HG03103 (cell line): Measurements from ENCODE around the gene ARNT2.

Experiments used
- ATAC-seq: cut with Tn5 transposase; IDR thresholded peaks from one replicate; pipeline ENCODE4 v1.9.1; 2021; ENCODE audit warnings: low read depth; ENCODE audit not compliant: unreplicated experiment

ARNT2 gene

DNA sequence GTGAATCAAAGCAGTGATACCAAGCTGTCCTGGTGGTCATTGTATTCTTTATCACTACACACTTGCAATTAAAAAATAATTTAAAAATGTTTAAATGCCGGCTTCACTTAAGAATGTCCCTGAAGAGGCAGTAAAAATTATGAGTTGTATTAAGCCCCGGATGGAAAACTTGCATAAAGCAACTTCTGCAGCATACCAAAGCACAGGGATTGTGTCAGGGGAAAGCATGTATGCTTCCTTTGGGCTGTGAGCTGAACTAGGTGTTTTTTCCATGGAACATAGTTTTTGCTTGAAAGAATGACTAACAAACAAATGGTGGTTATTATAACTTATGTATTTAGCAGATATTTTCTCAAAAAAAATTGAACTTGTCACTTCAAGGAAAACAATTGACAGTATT lies 143.1 kb downstream of the ARNT2 start:
- ATAC-seq = no peak

DNA sequence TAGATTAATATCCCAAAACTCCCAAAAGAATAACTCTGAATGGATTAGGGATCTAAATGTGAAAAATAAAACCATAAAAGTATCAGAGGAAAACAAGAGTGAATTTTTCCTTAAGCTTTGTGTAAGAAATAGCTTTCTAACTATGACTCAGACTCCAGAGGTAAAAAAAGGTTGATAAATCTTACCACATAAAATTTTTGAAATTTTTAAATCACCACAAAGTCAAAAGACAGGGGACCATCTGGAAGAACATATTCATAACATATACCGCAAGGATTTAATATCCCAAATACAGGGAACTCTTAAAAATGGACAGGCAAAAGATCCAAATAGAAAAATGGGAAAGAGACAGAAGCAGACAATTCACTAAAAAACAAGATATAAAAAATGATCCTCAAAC lies 145.0 kb downstream of the ARNT2 start:
- no peak for ATAC-seq

DNA sequence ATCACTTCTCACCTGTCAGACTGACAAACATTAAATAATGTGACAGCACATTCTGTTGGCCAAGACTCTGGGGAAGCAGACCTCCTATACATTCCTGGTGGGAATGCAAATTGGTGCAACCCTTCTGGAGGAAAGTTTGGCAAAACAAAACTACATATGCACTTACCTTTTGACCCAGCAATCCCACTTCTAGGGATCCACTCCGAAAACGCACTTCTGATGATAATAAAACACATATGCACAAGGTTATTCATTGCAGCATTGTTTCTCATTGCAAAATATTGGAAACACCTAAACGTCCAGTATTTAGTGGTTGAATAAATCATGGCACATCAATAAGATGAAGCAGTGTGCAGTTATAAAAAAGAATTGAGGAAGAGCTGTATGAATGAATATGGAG lies 145.5 kb downstream of the ARNT2 start:
- ATAC-seq = no peak

DNA sequence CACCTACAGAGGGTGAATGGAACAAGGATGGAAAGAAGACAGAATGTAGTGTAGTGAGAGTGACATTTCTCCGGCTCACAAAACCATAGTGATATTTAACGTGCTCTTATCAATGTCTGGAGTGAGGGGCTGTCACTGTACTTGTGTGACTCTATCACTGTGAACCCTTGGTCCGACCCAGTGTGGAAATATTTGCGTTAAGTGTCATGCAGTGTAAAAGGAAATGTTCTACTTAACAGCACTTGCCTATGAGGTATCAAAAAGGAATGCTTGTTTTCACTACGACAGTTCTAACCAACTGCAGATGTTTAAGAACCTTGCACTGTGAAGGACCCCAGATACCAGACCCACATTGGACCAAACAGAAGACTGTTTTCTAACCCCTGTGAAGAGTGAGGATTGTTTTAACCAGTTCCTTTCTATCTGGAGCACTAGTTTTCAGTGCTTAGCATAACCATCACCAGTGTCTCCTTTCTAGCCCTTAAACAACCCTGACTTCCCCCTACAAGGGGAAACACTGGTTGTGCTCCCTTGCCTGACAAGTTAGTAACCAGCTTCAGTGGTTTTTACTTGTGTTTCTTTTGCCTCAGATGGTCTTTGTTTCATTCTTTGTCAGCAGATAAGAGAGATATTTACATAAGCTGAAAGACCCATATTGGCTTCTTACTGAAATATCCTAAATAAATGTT lies 146.2 kb downstream of the ARNT2 start:
- ATAC-seq = no peak

DNA sequence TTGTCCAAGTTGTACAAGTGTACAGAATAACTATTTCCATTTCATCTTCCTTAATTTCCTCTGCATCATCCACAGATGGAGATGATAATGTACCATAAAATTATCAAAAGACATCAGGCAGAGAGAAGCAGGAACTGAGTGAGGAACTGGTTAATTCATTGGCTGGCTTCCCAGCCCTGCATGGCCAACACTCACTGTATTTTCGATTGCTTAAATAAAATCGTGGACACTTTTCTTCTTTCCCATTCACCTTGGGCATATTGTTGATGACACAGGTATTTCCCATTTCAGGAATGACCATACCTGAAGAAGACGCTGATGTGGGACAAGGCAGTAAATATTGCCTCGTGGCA lies 146.7 kb downstream of the ARNT2 start:
- no peak for ATAC-seq

DNA sequence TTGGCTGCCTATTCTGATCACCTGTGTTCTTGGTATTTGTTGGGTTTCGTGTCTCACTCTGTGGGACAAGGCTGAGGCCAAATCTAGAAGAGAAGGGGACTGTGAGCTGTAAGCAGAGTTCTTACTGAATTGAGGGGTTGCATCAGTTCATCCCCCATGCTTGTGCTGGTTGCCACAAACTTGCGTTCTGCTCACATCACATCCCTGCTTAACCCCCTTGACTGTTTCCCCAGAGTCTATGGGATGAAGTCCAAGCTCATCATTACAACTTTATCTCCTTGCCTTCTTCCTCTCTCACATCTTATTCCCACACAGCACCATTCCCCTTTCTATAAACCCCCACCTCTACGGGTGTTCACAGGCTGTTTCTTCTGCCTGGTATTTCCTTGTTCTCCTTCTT lies 147.2 kb downstream of the ARNT2 start:
- ATAC-seq = no peak

DNA sequence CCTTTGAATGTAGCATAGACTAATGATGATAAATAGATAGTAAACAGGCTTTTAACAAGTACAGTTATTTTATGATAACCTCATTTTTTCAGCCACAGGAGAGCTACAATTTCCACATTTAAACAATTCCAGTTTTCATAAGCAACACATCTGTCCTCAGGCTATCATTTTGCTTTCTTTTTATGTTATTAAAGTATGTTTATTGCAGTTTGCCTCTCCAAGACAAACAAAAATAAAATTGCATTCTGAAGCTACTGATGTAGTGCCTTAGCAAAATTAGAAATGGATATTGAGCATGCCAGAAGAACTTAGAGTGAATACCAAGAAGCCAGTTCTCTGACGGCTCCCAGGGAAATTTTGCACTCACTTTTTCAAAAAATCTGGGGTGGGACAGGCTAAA lies 150.4 kb downstream of the ARNT2 start:
- ATAC-seq = no peak

DNA sequence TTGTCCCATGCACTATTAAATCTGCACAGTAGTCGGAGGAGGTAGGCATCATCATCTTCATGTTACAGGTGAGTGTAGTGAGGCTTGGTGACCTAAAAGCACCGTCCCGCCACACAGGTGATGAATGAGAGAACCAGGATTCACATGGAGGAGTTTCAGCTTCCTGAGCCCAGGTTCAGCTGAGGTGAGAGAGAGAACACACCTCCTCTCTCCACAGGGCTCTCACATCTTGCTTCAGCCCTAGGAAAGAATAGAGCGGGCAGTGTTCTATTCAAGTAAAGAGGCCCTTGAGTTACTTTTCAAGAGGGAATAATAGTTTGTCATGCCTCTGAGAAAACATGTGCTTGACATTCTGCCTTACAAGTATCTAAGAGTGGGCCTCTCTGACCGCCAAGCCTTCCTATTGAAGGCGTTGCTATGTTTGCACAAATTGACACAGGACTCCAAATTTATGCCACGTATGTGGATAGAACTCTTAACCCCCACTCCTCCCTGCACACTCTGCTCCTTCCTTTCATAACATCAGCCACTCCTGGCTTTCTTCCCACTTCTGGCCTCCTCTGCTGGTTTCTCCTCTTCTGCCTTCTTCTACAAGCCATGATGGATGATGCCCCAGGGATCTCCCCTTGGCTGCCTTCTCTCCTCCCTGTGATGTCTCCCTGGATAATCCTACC lies 152.6 kb downstream of the ARNT2 start:
- no peak for ATAC-seq

DNA sequence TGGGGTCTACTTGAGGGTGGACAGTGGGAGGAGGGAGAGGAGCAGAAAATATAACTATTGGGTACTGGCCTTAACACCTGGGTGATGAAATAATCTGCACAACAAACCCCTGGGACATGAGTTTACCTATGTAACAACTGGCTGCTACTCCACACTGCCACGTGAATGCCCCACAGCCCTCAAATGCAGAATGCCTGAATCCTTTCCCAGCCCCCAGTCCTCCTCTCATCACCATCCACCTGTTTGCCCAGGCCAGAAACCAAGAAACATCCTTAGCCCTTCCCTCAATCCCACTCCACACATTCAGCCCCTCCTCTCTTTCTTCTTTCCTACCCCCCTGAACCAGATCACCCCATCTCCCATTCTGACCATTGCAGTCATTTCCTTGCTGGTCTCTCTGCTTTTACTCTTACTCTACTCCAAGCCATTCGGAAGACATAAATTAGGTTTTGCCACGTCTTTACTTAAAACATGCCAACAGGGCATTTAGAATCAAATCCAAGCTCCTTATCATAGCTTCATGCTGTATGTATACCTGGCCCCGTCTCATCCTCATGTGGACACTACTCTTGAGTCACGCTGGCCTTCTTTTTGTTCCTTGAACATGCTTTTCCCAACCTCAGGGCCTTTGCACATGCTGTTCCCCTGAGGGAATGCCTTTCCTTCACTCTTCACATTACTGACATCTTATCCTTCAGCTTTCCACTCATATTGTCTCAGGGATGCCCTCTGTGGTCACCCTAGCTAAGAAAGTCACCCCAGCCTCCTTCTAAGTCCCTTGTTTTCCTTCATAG lies 153.5 kb downstream of the ARNT2 start:
- no peak for ATAC-seq

DNA sequence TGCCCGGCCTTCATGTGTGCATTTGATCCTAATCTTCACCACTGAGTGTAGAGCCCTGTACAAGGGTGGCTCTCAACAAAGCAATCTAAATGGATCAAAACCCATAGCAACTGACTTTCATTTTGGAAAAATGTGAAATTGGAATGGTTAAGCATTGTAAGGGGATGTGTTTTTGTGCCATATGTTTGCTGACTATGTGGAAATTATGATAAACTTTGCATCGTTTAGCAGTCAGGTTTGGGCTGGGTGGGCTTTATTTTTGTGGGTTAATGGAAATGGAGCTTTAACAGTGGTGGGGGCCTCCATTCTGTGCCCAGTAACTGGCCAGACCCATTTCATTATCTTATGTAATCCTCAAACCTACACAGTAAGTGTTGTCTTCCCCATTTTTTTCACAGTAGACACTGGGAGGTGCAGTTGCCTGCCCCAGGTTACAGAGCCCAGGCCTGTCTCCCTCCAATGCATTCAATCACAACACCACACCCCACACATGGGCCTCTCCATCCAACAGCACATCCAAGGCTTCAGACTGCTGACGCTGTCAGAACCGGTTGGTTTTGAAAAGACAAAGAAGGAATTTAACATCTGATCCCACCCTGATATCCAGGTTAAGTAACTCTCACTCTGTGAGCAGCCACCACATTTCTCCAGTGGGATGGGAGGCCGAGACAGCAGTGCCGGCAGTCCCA lies 154.6 kb downstream of the ARNT2 start:
- no peak for ATAC-seq

DNA sequence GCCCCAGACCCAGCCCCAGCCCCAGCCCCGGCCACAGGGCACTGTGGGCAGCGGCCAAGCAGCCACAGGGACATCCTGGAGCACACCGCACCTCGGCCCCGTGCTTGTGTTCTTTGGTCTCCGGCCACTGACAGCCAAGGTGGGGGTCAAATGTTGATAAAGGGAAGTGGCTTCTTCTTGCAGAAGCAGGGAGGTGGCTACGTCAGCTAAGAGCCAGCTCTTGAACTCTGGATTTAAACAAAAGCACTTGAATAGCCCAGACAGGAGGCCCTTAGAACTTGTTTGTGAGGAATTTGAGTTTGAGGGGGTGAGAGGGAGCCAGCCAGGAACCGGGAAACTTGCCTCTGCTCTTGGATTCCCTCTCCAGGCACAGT lies 155.1 kb downstream of the ARNT2 start:
- no peak for ATAC-seq

DNA sequence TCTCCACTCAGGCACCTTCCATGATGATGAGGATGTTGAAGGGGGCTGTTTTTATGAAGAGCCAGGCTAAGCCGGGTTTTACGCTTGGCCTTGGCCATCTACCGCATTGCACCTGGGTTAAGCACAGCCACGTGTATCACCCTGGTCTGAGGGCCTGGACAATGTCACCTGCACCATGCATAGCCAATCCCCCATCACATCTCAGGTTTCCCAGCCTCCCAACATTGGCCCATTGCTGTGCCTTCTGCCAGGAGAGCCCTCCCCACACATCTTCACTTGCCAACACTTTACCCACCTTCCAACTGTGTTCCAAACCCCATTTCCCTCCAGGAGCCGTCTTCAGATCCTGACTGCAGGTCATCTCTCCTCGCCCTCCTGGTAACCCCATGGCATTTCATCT lies 155.6 kb downstream of the ARNT2 start:
- no peak for ATAC-seq

DNA sequence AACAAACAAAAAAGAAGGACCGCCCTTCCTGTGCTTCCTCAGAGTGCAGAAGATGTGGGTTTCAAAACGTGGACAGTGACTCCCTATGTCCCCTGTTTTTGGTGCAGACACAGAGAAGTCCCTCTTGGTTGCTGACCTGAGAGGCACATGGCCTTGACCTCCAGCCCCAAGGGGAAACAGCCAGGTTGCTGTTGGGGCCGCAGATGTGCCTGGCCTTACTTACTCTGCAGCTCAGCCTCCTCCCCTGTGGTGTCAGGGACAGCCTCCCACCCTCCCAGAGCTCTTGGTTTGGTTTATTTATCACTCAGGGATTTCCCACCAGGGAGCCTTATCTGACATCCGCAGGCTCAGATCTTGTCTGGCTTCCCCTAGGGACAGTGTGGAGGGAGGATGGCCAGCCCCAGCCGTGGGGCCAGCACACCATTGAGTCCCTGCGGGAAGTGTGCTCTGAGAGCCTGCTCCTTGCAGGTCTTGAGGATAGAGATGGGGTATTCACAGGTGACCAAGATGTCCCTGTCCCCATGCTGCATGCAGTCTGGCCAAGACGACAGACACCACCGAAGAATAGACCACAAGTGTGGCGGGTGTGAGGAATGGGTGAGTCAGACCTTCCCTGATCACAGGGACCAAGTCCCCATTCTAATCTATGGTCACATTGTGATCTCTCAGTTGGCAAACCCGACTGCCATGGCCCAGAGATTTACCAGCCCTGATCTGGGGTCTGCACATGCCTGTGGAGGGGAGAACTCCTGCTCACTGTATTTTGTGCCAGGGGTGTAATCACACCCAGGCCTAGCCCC lies 156.6 kb downstream of the ARNT2 start:
- ATAC-seq = no peak

DNA sequence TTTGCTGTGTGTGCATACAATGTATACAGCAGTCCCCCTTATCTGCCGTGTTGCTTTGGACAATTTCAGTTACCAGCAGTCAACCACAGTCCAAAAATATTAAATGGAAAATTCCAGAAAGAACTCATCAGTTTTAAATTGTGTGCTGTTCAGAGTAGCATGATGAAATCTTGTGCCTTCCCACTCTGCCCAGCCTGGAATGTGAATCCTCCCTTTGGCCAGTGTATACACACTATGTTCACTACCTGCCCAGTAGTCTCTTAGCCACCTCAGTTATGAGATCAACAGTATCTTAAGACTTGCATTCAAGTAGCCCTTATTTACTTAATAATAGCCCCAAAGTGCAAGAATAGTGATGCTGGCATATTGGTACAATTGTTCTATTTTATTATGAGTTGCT lies 157.3 kb downstream of the ARNT2 start:
- ATAC-seq = no peak

DNA sequence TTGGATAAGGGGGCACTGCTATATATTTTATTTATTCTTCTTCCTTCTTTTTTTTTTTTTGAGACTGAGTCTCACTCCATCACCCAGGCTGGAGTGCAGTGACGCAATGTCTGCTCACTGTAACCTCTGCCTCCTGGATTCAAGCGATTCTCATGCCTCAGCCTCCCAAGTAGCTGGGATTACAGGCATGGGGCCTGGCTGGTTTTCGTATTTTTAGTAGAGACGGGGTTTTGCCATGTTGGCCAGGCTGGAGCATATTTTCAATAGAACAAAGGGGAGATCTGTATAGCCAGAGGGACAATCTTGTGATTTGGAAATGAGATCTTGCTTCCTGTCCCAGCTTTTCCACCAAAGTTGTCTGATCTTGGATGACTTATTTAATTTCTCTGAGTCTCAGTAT lies 157.9 kb downstream of the ARNT2 start:
- ATAC-seq = no peak

DNA sequence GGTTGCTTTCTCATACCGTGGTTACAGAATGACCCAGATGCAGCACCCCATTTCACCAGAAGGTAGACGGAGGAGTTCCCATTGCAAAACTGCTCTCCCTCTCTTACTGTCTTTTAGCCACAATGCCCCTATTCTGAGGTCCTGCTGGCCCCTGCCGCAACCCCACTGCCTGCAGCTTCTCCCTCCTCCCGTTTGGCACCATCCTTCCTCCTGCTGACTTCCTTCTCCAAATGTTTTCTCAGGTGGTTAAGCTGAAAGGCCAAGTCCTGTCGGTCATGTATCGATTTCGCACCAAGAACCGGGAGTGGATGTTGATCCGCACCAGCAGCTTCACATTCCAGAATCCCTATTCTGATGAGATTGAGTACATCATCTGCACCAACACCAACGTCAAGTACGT lies 158.7 kb downstream of the ARNT2 start:
- no peak for ATAC-seq

DNA sequence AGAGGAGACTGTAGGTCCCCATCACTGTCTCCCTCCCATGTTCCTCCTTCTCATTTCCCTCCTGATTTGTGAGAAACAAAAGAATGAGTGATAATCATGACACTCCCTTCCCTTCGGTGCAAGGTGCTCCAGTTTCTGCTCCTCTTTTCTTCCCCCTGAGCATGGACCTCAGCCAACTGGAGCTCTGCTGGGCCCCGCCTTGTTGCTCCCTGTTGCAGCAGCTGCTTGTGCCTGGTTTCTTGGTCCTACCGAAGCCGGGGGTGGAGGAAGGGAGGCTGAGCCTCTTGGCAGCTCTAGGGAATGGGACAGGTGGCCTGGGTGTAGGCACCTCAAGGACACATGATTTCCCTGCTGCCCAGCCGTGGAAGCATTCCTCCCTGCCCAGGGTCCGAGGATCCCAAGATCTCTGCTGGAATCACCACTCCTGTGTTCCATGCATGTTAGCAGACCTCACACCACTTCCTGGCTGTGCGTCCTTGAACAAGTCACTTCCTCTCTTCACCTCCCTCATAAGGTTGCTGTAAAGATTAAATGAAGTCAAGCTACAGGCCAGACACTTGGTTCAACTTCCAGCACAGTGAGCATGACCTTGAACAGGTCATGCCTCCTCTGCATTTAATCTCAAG lies 159.3 kb downstream of the ARNT2 start:
- no peak for ATAC-seq

DNA sequence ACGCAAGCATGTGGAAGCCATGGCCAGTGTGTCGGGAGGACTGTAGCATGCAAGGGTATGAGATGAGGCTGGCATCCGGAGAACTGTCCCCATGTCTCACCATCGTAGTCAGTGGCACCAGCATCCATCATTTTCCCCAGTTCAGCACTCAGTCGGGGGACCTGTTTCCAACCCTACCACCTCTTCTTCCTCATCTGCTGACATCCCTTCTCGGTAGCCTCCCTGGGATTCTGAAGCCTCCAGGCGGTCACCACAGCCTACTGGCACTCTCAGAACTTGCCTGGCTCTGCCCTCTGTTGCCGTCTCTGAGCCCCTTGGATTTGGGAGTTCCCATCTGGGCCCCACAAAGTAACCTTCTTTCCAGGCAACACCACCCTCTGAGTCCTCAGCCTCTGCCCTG lies 159.9 kb downstream of the ARNT2 start:
- ATAC-seq = no peak

DNA sequence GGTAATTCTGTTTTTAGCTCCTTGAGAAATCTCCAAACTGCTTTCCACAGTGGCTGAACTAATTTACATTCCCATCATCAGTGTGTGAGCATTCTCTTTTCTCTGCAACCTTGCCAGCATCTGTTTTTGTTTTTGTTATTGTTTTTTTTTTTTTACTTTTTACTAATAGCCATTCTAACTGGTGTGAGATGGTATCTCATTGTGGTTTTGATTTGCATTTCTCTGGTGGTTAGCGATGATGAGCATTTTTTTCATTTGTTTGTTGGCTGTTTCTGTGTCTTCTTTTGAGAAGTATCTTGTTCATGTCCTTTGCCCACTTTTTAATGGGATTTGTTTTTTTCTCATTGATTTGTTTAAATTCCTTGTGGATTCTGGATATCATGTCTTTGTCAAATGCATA lies 161.2 kb downstream of the ARNT2 start:
- ATAC-seq = no peak

DNA sequence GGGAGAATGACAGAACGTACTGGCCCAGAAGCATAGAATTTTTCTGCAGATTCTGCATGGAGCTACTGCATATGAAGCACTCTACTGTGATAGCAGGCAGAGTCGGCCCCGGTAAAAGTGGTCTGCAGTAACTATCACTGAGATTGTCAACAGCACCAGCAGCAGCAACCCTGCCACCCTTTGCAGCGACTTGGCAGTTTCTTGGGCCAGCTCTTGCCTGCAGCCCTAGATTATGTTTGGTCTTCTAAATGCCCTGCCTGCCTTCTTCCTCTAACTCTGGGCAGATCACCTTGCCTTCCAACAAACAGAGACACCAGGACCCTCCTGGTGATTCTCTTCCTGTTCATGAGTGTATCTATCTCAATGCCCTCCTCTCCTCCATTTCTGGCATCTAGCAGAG lies 161.8 kb downstream of the ARNT2 start:
- no peak for ATAC-seq
